Tibial nerve (tissue), 3 donors: Measurements from ENCODE around the gene SOX18.

ENCODE experiments used
- CTCF ChIP-seq, 5 experiments: fragments of 200-600 bp in 3 of 5; fragments of 450-650 bp in 2 of 5; sonication (generic) in 3 of 5; IDR thresholded peaks; one replicate each; pipeline ENCODE4 v1.5.1; 2016 to 2019; ENCODE audit warnings: antibody characterized with exemption in 5 of 5, mild to moderate bottlenecking in 3 of 5, moderate library complexity in 2 of 5
- POLR2A ChIP-seq, 2 donors: fragments of 450-650 bp; IDR thresholded peaks; one replicate each; pipeline ENCODE4 v1.6.1; 2017; ENCODE audit warnings: antibody characterized with exemption in 2 of 2, mild to moderate bottlenecking in 2 of 2, moderate library complexity in 2 of 2

GRCh38 chr20:64065062-64065973 is 15.9 kb upstream of the SOX18 start:
- no peak for TF ChIP-seq CTCF (IDR thresholded peaks at IDR 0.05)
- no peak for TF ChIP-seq POLR2A (IDR thresholded peaks at IDR 0.05)
